Glutamatergic neuron (in vitro differentiated cells): ENCODE results near the gene ZNRF3. TPM values are rescaled to one million over a fixed set of nuclear protein-coding genes. Genes with fewer than 3 reads are reported as not detected.
A peak's percentile ranks its signal among the peaks of the same experiment; 100 is the strongest.
"Not testable (repeated sequence)": the region's sequence is repeated elsewhere in the genome, so short reads cannot be mapped to it uniquely, and the experiment has no call there.

Source experiments
- DNase-seq: peaks from one replicate; pipeline ENCODE4 v3.0.0; 2022
- H3K27ac Mint-ChIP-seq: one replicate; pipeline ENCODE4 v1.8.0; 2020; ENCODE audit warnings: mild to moderate bottlenecking, mixed read lengths, inconsistent platforms; ENCODE audit not compliant: unreplicated experiment
- H3K27me3 Mint-ChIP-seq: one replicate; pipeline ENCODE4 v1.8.0; 2020; ENCODE audit warnings: mild to moderate bottlenecking, moderate library complexity, mixed read lengths, inconsistent platforms; ENCODE audit not compliant: unreplicated experiment
- H3K36me3 Mint-ChIP-seq: one replicate; pipeline ENCODE4 v1.8.0; 2020; ENCODE audit warnings: mild to moderate bottlenecking, mixed read lengths, inconsistent platforms; ENCODE audit not compliant: unreplicated experiment
- H3K4me1 Mint-ChIP-seq: one replicate; pipeline ENCODE4 v1.8.0; 2020; ENCODE audit warnings: mild to moderate bottlenecking, low read depth, mixed read lengths, inconsistent platforms; ENCODE audit not compliant: unreplicated experiment
- H3K4me3 Mint-ChIP-seq: one replicate; pipeline ENCODE4 v1.8.0; 2020; ENCODE audit warnings: mild to moderate bottlenecking, mixed read lengths, inconsistent platforms; ENCODE audit not compliant: unreplicated experiment
- H3K9me3 Mint-ChIP-seq: one replicate; pipeline ENCODE4 v1.8.0; 2020; ENCODE audit warnings: mild to moderate bottlenecking, moderate library complexity, mixed read lengths, inconsistent platforms; ENCODE audit not compliant: unreplicated experiment
- CTCF ChIP-seq: fragments of 200-600 bp; sonication (generic); IDR thresholded peaks from one replicate; pipeline ENCODE4 v1.5.0; 2021; ENCODE audit not compliant: partially characterized antibody, unreplicated experiment
- total RNA-seq: library from RNA; stranded (reverse); fragmentation: NEBNext Ultra II Directional; extraction: Animal tissue kit (Norgen Biotek cat#: 25700); gene quantifications from one replicate; pipeline ENCODE4 v1.2.1, GENCODE V29; 2021; ENCODE audit not compliant: unreplicated experiment

Gene ZNRF3
- total RNA-seq, 1 donor from 2014 or later = 8.3 TPM

- Mint-ChIP-seq H3K36me3 (peaks cover 24% of the 10 kb centered on the region), H3K27me3 (peaks cover 2% of the 10 kb centered on the region)
These were observed 65.1 kb downstream of the ZNRF3 start for GRCh38 chr22:28948424-28948823.

DNA sequence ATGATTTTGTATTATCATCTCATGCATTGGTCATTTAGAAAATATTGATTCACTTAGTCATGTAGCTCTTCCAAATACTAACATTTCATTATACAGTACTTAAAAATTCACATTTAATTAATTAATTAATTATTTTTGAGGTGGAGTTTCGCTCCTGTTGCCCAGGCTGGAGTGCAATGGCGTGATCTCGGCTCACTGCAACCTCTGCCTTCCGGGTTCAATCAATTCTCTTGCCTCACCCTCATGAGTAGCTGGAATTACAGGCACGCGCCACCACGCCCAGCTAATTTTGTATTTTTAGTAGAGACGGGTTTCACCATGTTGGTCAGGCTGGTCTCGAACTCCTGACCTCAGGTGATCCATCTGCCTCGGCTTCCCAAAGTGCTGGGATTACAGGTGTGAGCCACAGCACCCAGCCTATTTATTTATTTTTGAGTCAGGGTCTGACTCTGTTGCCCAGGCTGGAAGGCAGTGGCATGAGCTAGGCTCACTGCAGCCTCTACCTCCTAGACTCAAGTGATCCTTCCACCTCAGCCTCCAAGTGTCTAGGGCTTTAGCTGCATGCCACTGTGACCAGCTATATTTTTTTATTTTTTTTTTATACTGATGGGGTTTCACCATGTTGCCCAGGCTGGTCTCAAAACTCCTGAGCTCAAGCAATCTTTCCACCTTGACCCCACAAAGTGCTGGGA is 65.6 kb downstream of the ZNRF3 start:
- not testable (repeated sequence) for H3K9me3 Mint-ChIP-seq, H3K4me3 Mint-ChIP-seq, H3K27me3 Mint-ChIP-seq, H3K27ac Mint-ChIP-seq, DNase-seq, H3K4me1 Mint-ChIP-seq
- peaks cover 24% of the 10 kb centered on the region for H3K36me3 Mint-ChIP-seq

More at GRCh38 chr22:28948424-28948823, 65.1 kb downstream of the ZNRF3 start:
- TF ChIP-seq CTCF = no peak
- no peak overlapping the region for H3K27ac Mint-ChIP-seq
- H3K9me3 Mint-ChIP-seq = peaks cover 8% of the 10 kb centered on the region
- H3K4me3 Mint-ChIP-seq = no peak overlapping the region
- no peak for DNase-seq
- peaks cover 9% of the 10 kb centered on the region for H3K4me1 Mint-ChIP-seq

DNA sequence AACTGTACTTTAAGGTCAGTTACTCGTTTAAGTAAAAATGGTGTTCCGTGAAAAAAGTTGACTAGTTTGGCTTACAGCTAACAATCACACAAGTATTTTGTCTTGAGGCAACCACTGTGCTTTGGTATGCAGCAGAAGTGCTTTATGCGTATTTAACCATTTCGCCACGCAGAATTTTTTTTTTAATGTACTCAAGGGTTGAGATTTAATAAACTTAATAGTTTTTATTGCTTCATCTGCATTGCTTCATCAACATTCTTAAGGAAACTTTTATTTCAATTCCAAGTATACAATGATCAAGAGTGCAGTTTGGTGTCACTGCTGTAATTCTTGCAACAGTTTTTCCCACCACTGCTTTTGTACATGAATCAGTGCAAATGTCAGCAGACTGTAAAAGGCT is 66.4 kb downstream of the ZNRF3 start:
- Mint-ChIP-seq H3K36me3 (peaks cover 24% of the 10 kb centered on the region), H3K4me1 (peaks cover 2% of the 10 kb centered on the region), H3K9me3 (peaks cover 8% of the 10 kb centered on the region), H3K4me3 (no peak overlapping the region), H3K27ac (no peak overlapping the region), H3K27me3 (peaks cover 2% of the 10 kb centered on the region)
- TF ChIP-seq CTCF = no peak
- no peak for DNase-seq

GRCh38 chr22:28950617-28951411 is 67.4 kb downstream of the ZNRF3 start:
- H3K27ac Mint-ChIP-seq = no peak overlapping the region
- peaks cover 24% of the 10 kb centered on the region for H3K36me3 Mint-ChIP-seq
- DNase-seq = no peak
- peaks cover 3% of the 10 kb centered on the region for H3K4me1 Mint-ChIP-seq
- H3K9me3 Mint-ChIP-seq = peaks cover 8% of the 10 kb centered on the region
- peak; percentile 47 for TF ChIP-seq CTCF
- peaks cover 2% of the 10 kb centered on the region for H3K27me3 Mint-ChIP-seq
- H3K4me3 Mint-ChIP-seq = no peak overlapping the region

DNA sequence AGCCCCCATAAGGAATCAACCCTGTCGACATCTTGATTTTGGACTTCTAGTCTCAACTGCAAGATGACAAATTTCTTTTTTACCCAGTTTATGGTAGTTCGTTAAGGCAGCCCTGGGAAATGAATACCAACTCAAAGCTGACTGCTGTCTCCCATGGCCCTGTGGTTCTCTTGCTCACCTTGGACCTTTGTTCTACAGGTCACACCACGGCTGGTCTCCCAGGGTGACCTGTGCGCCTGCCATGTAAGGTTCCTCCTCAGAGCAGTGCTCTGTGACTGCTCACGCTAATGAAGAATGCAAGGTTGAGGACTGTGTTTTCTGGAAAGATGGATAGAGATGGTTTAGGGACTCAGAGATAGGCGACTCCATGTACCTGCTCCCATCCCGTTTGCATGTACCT is 68.2 kb downstream of the ZNRF3 start:
- H3K36me3 Mint-ChIP-seq = peaks cover 16% of the 10 kb centered on the region
- H3K4me1 Mint-ChIP-seq = peaks cover 9% of the 10 kb centered on the region
- H3K4me3 Mint-ChIP-seq = no peak overlapping the region
- H3K27me3 Mint-ChIP-seq = peaks cover 2% of the 10 kb centered on the region
- DNase-seq = no peak
- H3K27ac Mint-ChIP-seq = no peak overlapping the region
- no peak for TF ChIP-seq CTCF
- H3K9me3 Mint-ChIP-seq = peaks cover 6% of the 10 kb centered on the region
